ENCODE data around the gene OCEL1. TPM values are rescaled to one million over a fixed set of nuclear protein-coding genes. Genes with fewer than 3 reads are reported as not detected.

The OCEL1 gene
- total and polyA plus RNA-seq, 2 of the 13 experiments (the other 11 are each of a cell fraction or from before 2014, with no cell fraction given), result 10.6 to 17.2 TPM

- Histone ChIP-seq H3K9ac (ENCODE audit: insufficient read depth, low read depth, low read length) (no peak overlapping the region), H3K27me3 (ENCODE audit: control insufficient read depth in 1 of 2, insufficient read depth in 2 of 2, low read length in 2 of 2) (no peaks in the 10 kb centered on the region), H3K4me2 (ENCODE audit: low read depth, low read length) (no peak overlapping the region), H3K9me3 (ENCODE audit: low read length) (no peaks in the 10 kb centered on the region), H3K4me3 (replicated peaks in 1 of 3; ENCODE audit: insufficient read depth in 1 of 3, low read depth in 2 of 3, low read length in 3 of 3) (no peak overlapping the region), H4K20me1 (ENCODE audit: insufficient read depth, low read length) (no peaks in the 10 kb centered on the region), H3K4me1 (ENCODE audit: insufficient read depth, low read length) (peaks cover 21% of the 10 kb centered on the region), H3K27ac (ENCODE audit: extremely low read length, insufficient read depth, low read length) (no peak overlapping the region), H2AFZ (ENCODE audit: low read length) (no peak overlapping the region), H3K79me2 (ENCODE audit: insufficient read depth, low read length) (no peaks in the 10 kb centered on the region), H3K36me3 (replicated peaks in 1 of 2; ENCODE audit: control insufficient read depth in 1 of 2, insufficient read depth in 2 of 2, low read length in 2 of 2) (peaks cover 12 to 22% of the 10 kb centered on the region in 2 experiments; a peak in 4 of 5 replicates)
- no TSS peak for BruUV-seq (replicated peaks)
- ATAC-seq, result no peak
- DNase-seq (ENCODE audit: low spot score), result no peak
- CTCF ChIA-PET (ENCODE audit: low intra/inter-chr PET ratio, low total read pairs), result no interaction called here
- in situ Hi-C loops (cut with HindIII; ENCODE audit: extremely low pct_ligation_motif_present, low pct_unique_long_range_greater_than_20kb) (no loop called here), intact Hi-C loops (cut with micrococcal nuclease; ENCODE audit: unreplicated experiment) (no loop called here)
- WGBS (ENCODE audit: low lambda C conversion rate), result 97% methylated on average over 16 of the region's 16 CpGs
- no peak for FAIRE-seq
- POLR2A ChIA-PET, result no interaction called here
- TF ChIP-seq, protein P1, sequence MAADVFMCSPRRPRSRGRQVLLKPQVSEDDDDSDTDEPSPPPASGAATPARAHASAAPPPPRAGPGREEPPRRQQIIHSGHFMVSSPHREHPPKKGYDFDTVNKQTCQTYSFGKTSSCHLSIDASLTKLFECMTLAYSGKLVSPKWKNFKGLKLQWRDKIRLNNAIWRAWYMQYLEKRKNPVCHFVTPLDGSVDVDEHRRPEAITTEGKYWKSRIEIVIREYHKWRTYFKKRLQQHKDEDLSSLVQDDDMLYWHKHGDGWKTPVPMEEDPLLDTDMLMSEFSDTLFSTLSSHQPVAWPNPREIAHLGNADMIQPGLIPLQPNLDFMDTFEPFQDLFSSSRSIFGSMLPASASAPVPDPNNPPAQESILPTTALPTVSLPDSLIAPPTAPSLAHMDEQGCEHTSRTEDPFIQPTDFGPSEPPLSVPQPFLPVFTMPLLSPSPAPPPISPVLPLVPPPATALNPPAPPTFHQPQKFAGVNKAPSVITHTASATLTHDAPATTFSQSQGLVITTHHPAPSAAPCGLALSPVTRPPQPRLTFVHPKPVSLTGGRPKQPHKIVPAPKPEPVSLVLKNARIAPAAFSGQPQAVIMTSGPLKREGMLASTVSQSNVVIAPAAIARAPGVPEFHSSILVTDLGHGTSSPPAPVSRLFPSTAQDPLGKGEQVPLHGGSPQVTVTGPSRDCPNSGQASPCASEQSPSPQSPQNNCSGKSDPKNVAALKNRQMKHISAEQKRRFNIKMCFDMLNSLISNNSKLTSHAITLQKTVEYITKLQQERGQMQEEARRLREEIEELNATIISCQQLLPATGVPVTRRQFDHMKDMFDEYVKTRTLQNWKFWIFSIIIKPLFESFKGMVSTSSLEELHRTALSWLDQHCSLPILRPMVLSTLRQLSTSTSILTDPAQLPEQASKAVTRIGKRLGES (CRISPR knock-in tag; IDR thresholded peaks at IDR 0.05; ENCODE audit: borderline replicate concordance), result no peak
- TF ChIP-seq ZNF652 (CRISPR knock-in tag; IDR thresholded peaks at IDR 0.05; ENCODE audit: borderline replicate concordance, low read depth) (no peak), ARHGAP35 (CRISPR knock-in tag; IDR thresholded peaks at IDR 0.05; ENCODE audit: borderline replicate concordance) (no peak), SETDB1 (CRISPR knock-in tag; IDR thresholded peaks at IDR 0.05; ENCODE audit: borderline replicate concordance) (no peak), ZNF75D (CRISPR knock-in tag; IDR thresholded peaks at IDR 0.05; ENCODE audit: borderline replicate concordance) (no peak), PAF1 (CRISPR knock-in tag; IDR thresholded peaks at IDR 0.05) (no peak), HNF4A (CRISPR knock-in tag; IDR thresholded peaks at IDR 0.05) (no peak), ZNF30 (CRISPR knock-in tag; IDR thresholded peaks at IDR 0.05) (no peak), ZNF567 (CRISPR knock-in tag; IDR thresholded peaks at IDR 0.05; ENCODE audit: borderline replicate concordance) (no peak), CREM (IDR thresholded peaks at IDR 0.05) (no peak), CREM (CRISPR knock-in tag; IDR thresholded peaks at IDR 0.05) (no peak), SATB2 (CRISPR knock-in tag; IDR thresholded peaks at IDR 0.05) (no peak), YY1 (IDR thresholded peaks at IDR 0.05; ENCODE audit: insufficient read depth, insufficient replicate concordance, low read depth, low read length) (no peak), ZSCAN31 (CRISPR knock-in tag; IDR thresholded peaks at IDR 0.05; ENCODE audit: low read depth) (no peak), TFDP2 (CRISPR knock-in tag; IDR thresholded peaks at IDR 0.05) (no peak), ZBTB38 (CRISPR knock-in tag; IDR thresholded peaks at IDR 0.05) (no peak), PRDM4 (CRISPR knock-in tag; IDR thresholded peaks at IDR 0.05; ENCODE audit: borderline replicate concordance) (no peak)
- TF ChIP-seq, protein P2, sequence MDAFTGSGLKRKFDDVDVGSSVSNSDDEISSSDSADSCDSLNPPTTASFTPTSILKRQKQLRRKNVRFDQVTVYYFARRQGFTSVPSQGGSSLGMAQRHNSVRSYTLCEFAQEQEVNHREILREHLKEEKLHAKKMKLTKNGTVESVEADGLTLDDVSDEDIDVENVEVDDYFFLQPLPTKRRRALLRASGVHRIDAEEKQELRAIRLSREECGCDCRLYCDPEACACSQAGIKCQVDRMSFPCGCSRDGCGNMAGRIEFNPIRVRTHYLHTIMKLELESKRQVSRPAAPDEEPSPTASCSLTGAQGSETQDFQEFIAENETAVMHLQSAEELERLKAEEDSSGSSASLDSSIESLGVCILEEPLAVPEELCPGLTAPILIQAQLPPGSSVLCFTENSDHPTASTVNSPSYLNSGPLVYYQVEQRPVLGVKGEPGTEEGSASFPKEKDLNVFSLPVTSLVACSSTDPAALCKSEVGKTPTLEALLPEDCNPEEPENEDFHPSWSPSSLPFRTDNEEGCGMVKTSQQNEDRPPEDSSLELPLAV (CRISPR knock-in tag; conservative IDR thresholded peaks at IDR 0.05; ENCODE audit: low read depth), result no peak
Measured at GRCh38 chr19:17197666-17198065, 28.4 kb upstream of the OCEL1 start.

Measured in HepG2 (cell line).